HEK293 (cell line): ENCODE data around the gene IGFBPL1.
A peak's percentile ranks its signal among the peaks of the same experiment; 100 is the strongest.

ENCODE experiments used
- CTCF ChIA-PET: fragments of 350-600 bp; formaldehyde crosslinking; extraction: SDS; loops from one replicate; lab custom pipeline; 2021; ENCODE audit warnings: antibody characterized with exemption; lab: Yijun Ruan, JAX
- POLR2A ChIA-PET: fragments of 300-600 bp; formaldehyde crosslinking; extraction: SDS; loops from one replicate; lab custom pipeline; 2020; ENCODE audit warnings: antibody characterized with exemption, inconsistent platforms; lab: Yijun Ruan, JAX
- H3K27ac ChIP-seq: fragments of 200-500 bp; sonication (Bioruptor generic); 2 replicates; pipeline ENCODE4 v1.5.1; 2014; ENCODE audit warnings: low read depth, low read length, control low read depth, inconsistent platforms; ENCODE audit errors: extremely low read depth
- H3K36me3 ChIP-seq, 2 experiments: fragments of 200-500 bp in 1 of 2; sonication (Bioruptor generic) in 1 of 2; 1 replicate in 1 of 2; 2 replicates in 1 of 2; pipeline ENCODE4 v1.5.1; 2014 to 2017; ENCODE audit warnings: inconsistent platforms in 2 of 2, low read length in 2 of 2; ENCODE audit not compliant: control insufficient read depth in 2 of 2, insufficient read depth in 1 of 2
- H3K4me1 ChIP-seq: fragments of 200-500 bp; sonication (Bioruptor generic); 2 replicates; pipeline ENCODE4 v1.5.1; 2014; ENCODE audit warnings: mild to moderate bottlenecking, low read length, inconsistent platforms; ENCODE audit not compliant: control insufficient read depth, insufficient read depth
- H3K4me3 ChIP-seq: 2 replicates; pipeline ENCODE4 v1.5.1; 2011; ENCODE audit warnings: low read depth, mild to moderate bottlenecking, control low read depth, low read length, moderate library complexity
- H3K9me3 ChIP-seq: fragments of 200-500 bp; sonication (Bioruptor generic); 2 replicates; pipeline ENCODE4 v1.5.1; 2014; ENCODE audit warnings: low read depth, low read length, inconsistent platforms; ENCODE audit not compliant: control insufficient read depth, insufficient read depth
- ATF2 ChIP-seq: fragments of 450-650 bp; formaldehyde crosslinking; IDR thresholded peaks from 2 replicates; pipeline ENCODE4 v1.5.1; 2016; ENCODE audit warnings: missing biosample characterization, missing genetic modification characterization, low read depth
- KLF10 ChIP-seq: fragments of 450-650 bp; IDR thresholded peaks from 2 replicates; pipeline ENCODE4 v1.5.1; 2018; ENCODE audit warnings: missing biosample characterization, mild to moderate bottlenecking, missing genetic modification characterization
- KLF7 ChIP-seq: fragments of 450-650 bp; formaldehyde crosslinking; IDR thresholded peaks from 2 replicates; pipeline ENCODE4 v1.5.1; 2016; ENCODE audit warnings: missing biosample characterization, missing genetic modification characterization, borderline replicate concordance
- OSR2 ChIP-seq: fragments of 450-650 bp; formaldehyde crosslinking; IDR thresholded peaks from 2 replicates; pipeline ENCODE4 v1.5.1; 2016; ENCODE audit warnings: missing biosample characterization, missing genetic modification characterization
- ZBTB20 ChIP-seq: fragments of 450-650 bp; formaldehyde crosslinking; IDR thresholded peaks from 2 replicates; pipeline ENCODE4 v1.5.1; 2016; ENCODE audit warnings: missing biosample characterization, missing genetic modification characterization
- ZNF112 ChIP-seq: fragments of 450-650 bp; formaldehyde crosslinking; IDR thresholded peaks from 2 replicates; pipeline ENCODE4 v1.5.0; 2017; ENCODE audit warnings: missing biosample characterization, missing genetic modification characterization
- ZNF174 ChIP-seq: fragments of 450-650 bp; formaldehyde crosslinking; IDR thresholded peaks from 2 replicates; pipeline ENCODE4 v1.5.0; 2017; ENCODE audit warnings: missing biosample characterization, mild to moderate bottlenecking, missing genetic modification characterization
- ZNF211 ChIP-seq: fragments of 450-650 bp; formaldehyde crosslinking; IDR thresholded peaks from 2 replicates; pipeline ENCODE4 v1.5.1; 2016; ENCODE audit warnings: low read depth, missing biosample characterization, missing genetic modification characterization
- ZNF26 ChIP-seq: fragments of 450-650 bp; formaldehyde crosslinking; IDR thresholded peaks from 2 replicates; pipeline ENCODE4 v1.5.1; 2016; ENCODE audit warnings: missing biosample characterization, missing genetic modification characterization
- ZNF394 ChIP-seq: fragments of 450-650 bp; formaldehyde crosslinking; IDR thresholded peaks from 2 replicates; pipeline ENCODE4 v1.5.1; 2016; ENCODE audit warnings: missing biosample characterization, missing genetic modification characterization, mild to moderate bottlenecking, moderate library complexity, borderline replicate concordance
- ZNF555 ChIP-seq: fragments of 450-650 bp; formaldehyde crosslinking; conservative IDR thresholded peaks from 2 replicates; pipeline ENCODE4 v1.5.1; 2017; ENCODE audit warnings: missing biosample characterization, mild to moderate bottlenecking, missing genetic modification characterization, inconsistent platforms
- ZNF560 ChIP-seq: fragments of 450-650 bp; formaldehyde crosslinking; IDR thresholded peaks from 2 replicates; pipeline ENCODE4 v1.5.1; 2017; ENCODE audit warnings: missing biosample characterization, missing genetic modification characterization, borderline replicate concordance
- ZNF580 ChIP-seq: fragments of 450-650 bp; formaldehyde crosslinking; IDR thresholded peaks from 2 replicates; pipeline ENCODE4 v1.5.1; 2016; ENCODE audit warnings: missing biosample characterization, missing genetic modification characterization
- ZNF600 ChIP-seq: fragments of 450-650 bp; formaldehyde crosslinking; IDR thresholded peaks from 2 replicates; pipeline ENCODE4 v1.5.1; 2016; ENCODE audit warnings: missing biosample characterization, missing genetic modification characterization
- ZNF624 ChIP-seq: fragments of 450-650 bp; formaldehyde crosslinking; IDR thresholded peaks from 2 replicates; pipeline ENCODE4 v1.5.1; 2017; ENCODE audit warnings: missing biosample characterization, missing genetic modification characterization
- ZSCAN18 ChIP-seq: fragments of 450-650 bp; formaldehyde crosslinking; IDR thresholded peaks from 2 replicates; pipeline ENCODE4 v1.5.1; 2016; ENCODE audit warnings: missing biosample characterization, missing genetic modification characterization

Gene IGFBPL1

GRCh38 chr9:38392235-38393127 lies 31.8 kb downstream of the IGFBPL1 start, which contains the start of gene ALDH1B1 (continued):
- TF ChIP-seq KLF7 (tag by site-specific recombination), result no peak
- TF ChIP-seq ZNF26 (tag by site-specific recombination), result no peak
- TF ChIP-seq OSR2, result no peak
- TF ChIP-seq ZBTB20 (tag by site-specific recombination), result peak; percentile 90
- no peak for TF ChIP-seq ZNF174 (tag by site-specific recombination)
- TF ChIP-seq KLF10 (tag by site-specific recombination), result no peak; the same call in 1 of the 2 replicates
- no peak for TF ChIP-seq ZNF580 (tag by site-specific recombination)
- 0 out of 2 replicates have a peak, but pooled peaks have one; percentile 44 for TF ChIP-seq ZNF600 (tag by site-specific recombination)
- no peak for TF ChIP-seq ZNF555 (tag by site-specific recombination)
- no peak for TF ChIP-seq ZNF394 (tag by site-specific recombination)
- TF ChIP-seq ZNF560 (tag by site-specific recombination), result no peak
- TF ChIP-seq ZSCAN18, result no peak
- no peak for TF ChIP-seq ZNF624 (tag by site-specific recombination)
- TF ChIP-seq ZNF112 (tag by site-specific recombination), result no peak
- no peak for TF ChIP-seq ZNF211 (tag by site-specific recombination)

- Histone ChIP-seq H3K27ac (no peak overlapping the region), H3K9me3 (no peaks in the 10 kb centered on the region), H3K4me1 (no peaks in the 10 kb centered on the region), H3K36me3 (peaks cover 0 to 18% of the 10 kb centered on the region in 2 experiments; a peak in 1 of 3 replicates), H3K4me3 (no peak overlapping the region)
- TF ChIP-seq ATF2 (tag by site-specific recombination) (0 out of 2 replicates have a peak, but pooled peaks have one; percentile 46), KLF7 (tag by site-specific recombination) (no peak)
- ChIA-PET POLR2A (no interaction called here), CTCF (interaction anchor here (0.9 to 1.1 kb wide), 2 partner anchors 24 to 57 kb away, joined by 5 read pairs; no protein-coding TSS in a partner anchor)
These were observed 32.8 kb downstream of the IGFBPL1 start for GRCh38 chr9:38391278-38392118.
